ENCODE measurements around the gene COPZ2.

GRCh38 chr17:48027322-48027981 lies 10.1 kb downstream of the COPZ2 start:
- no peak for TF ChIP-seq ZNF146 (tag by site-specific recombination; IDR thresholded peaks at IDR 0.05)
- no peak for TF ChIP-seq ZNF239 (tag by site-specific recombination; IDR thresholded peaks at IDR 0.05)
